ENCODE results near the gene GNG14. TPM values are rescaled to one million over a fixed set of nuclear protein-coding genes. Genes with fewer than 3 reads are reported as not detected.

The GNG14 gene
- total and polyA plus RNA-seq, 10 of the 15 experiments (the other 5 are each of a cell fraction or from before 2014, with no cell fraction given): not detected

GRCh38 chr19:12689581-12690216 is 1.9 kb downstream of the GNG14 start:
- Histone ChIP-seq H3K4me1 (ENCODE audit: control insufficient read depth, insufficient read depth, low read length) (no peaks in the 10 kb centered on the region), H3K79me2 (ENCODE audit: control insufficient read depth, insufficient read depth, low read length) (no peaks in the 10 kb centered on the region), H3K4me2 (ENCODE audit: control insufficient read depth, insufficient read depth) (no peak overlapping the region), H3K9me3 (replicated peaks; ENCODE audit: control insufficient read depth, insufficient read depth, low read length) (no peaks in the 10 kb centered on the region), H3K4me3 (no peak overlapping the region), H3K27me3 (replicated peaks in 1 of 2; ENCODE audit: control insufficient read depth in 2 of 2, insufficient read depth in 2 of 2, low read length in 1 of 2) (no peaks in the 10 kb centered on the region), H3K36me3 (ENCODE audit: control insufficient read depth in 2 of 2, insufficient read depth in 2 of 2, low read length in 1 of 2) (peaks cover 0 to 2% of the 10 kb centered on the region in 2 experiments; a peak in 3 of 4 replicates), H3K9ac (ENCODE audit: control insufficient read depth, insufficient read depth, low read length) (no peak overlapping the region), H2AFZ (ENCODE audit: control insufficient read depth, low read depth, low read length) (no peak overlapping the region), H4K20me1 (ENCODE audit: control insufficient read depth, insufficient read depth) (no peaks in the 10 kb centered on the region), H3K27ac (ENCODE audit: control insufficient read depth, insufficient read depth) (no peak overlapping the region)
- RAD21 ChIA-PET (ENCODE audit: unreplicated experiment): no interaction called here
- no TSS peak for BruUV-seq (replicated peaks)
- no peak for TF ChIP-seq SUZ12 (IDR thresholded peaks at IDR 0.05; ENCODE audit: unreplicated experiment)
- no peak for TF ChIP-seq ZBTB11 (CRISPR knock-in tag; IDR thresholded peaks at IDR 0.05)
- no peak for TF ChIP-seq YBX1 (IDR thresholded peaks at IDR 0.05)
- WGBS (ENCODE audit: insufficient coverage, insufficient replicate concordance, low lambda C conversion rate, missing lambda C conversion rate): 74% methylated on average over 26 of the region's 26 CpGs
- SMC1A ChIA-PET (ENCODE audit: uncharacterized antibody, unreplicated experiment): no interaction called here
- CTCF ChIA-PET: no interaction called here
- POLR2A ChIA-PET: no interaction called here
- ATAC-seq: no peak
- DNase-seq (ENCODE audit: low read depth, low spot score): no peak
- intact Hi-C loops (cut with micrococcal nuclease; ENCODE audit: unreplicated experiment): no loop called here
- in situ Hi-C loops (cut with MboI): no loop called here
- no peak for FAIRE-seq

- Histone ChIP-seq H3K4me3 (no peak overlapping the region), H3K27ac (ENCODE audit: control insufficient read depth, insufficient read depth) (no peak overlapping the region), H3K4me1 (ENCODE audit: control insufficient read depth, insufficient read depth, low read length) (peaks cover 9% of the 10 kb centered on the region), H3K27me3 (replicated peaks in 1 of 2; ENCODE audit: control insufficient read depth in 2 of 2, insufficient read depth in 2 of 2, low read length in 1 of 2) (no peaks in the 10 kb centered on the region), H3K4me2 (ENCODE audit: control insufficient read depth, insufficient read depth) (no peak overlapping the region), H2AFZ (ENCODE audit: control insufficient read depth, low read depth, low read length) (no peak overlapping the region), H3K36me3 (ENCODE audit: control insufficient read depth in 2 of 2, insufficient read depth in 2 of 2, low read length in 1 of 2) (peaks cover under 1 to 2% of the 10 kb centered on the region in 2 experiments; a peak in 3 of 4 replicates), H3K9me3 (replicated peaks; ENCODE audit: control insufficient read depth, insufficient read depth, low read length) (no peaks in the 10 kb centered on the region), H4K20me1 (ENCODE audit: control insufficient read depth, insufficient read depth) (no peaks in the 10 kb centered on the region), H3K9ac (ENCODE audit: control insufficient read depth, insufficient read depth, low read length) (no peak overlapping the region), H3K79me2 (ENCODE audit: control insufficient read depth, insufficient read depth, low read length) (no peaks in the 10 kb centered on the region)
- FAIRE-seq (no peak), ATAC-seq (no peak), DNase-seq (ENCODE audit: low read depth, low spot score) (no peak)
- RAD21 ChIA-PET (ENCODE audit: unreplicated experiment): no interaction called here
- BruUV-seq (replicated peaks): no TSS peak
- in situ Hi-C loops (cut with MboI) (no loop called here), intact Hi-C loops (cut with micrococcal nuclease; ENCODE audit: unreplicated experiment) (no loop called here)
- POLR2A ChIA-PET: no interaction called here
- TF ChIP-seq HSF1 (IDR thresholded peaks at IDR 0.05; ENCODE audit: low read depth, low read length) (no peak), IRF3 (IDR thresholded peaks at IDR 0.05) (no peak), USF2 (IDR thresholded peaks at IDR 0.05; ENCODE audit: borderline replicate concordance, low read depth, low read length) (no peak)
- SMC1A ChIA-PET (ENCODE audit: uncharacterized antibody, unreplicated experiment): no interaction called here
- CTCF ChIA-PET: interaction anchor here (0.9 kb wide), 1 partner anchor 15 kb away, joined by 5 read pairs; no protein-coding TSS in a partner anchor
- 50% methylated on average over 5 of the region's 5 CpGs for WGBS (ENCODE audit: insufficient coverage, insufficient replicate concordance, low lambda C conversion rate, missing lambda C conversion rate)
Observed at GRCh38 chr19:12692960-12693359, 5.2 kb downstream of the GNG14 start.
